ENCODE data around the gene ATP5MC3. TPM values are rescaled to one million over a fixed set of nuclear protein-coding genes. Genes with fewer than 3 reads are reported as not detected.
A peak's percentile ranks its signal among the peaks of the same experiment; 100 is the strongest.

ATP5MC3 gene
- total RNA-seq, 2 experiments from 2014 or later = 203 to 208 TPM

DNA sequence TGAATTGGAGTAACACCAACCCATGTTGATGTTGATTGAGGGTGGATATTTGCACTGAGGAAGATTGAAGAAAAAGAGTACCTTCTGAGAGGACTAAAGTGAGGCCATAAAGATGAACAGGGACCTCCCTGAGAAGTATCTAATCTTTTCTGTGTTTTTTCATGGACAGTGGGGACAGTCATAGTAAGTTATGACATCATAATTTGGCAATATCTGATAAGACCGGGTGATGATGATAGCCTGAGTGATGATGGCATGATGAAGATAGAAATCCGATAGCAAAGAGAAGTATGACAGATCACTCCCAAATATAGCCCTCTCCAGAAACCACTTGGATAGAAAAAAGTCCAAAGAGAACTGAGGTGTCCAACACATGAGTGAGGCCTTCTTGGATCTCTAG lies 2.2 kb upstream of the ATP5MC3 start:
- peaks cover 14% of the 10 kb centered on the region for H3K4me1 Mint-ChIP-seq
- no peak overlapping the region for H3K4me3 Mint-ChIP-seq
- peaks cover 3% of the 10 kb centered on the region for H3K9me3 Mint-ChIP-seq
- H3K36me3 Mint-ChIP-seq = peaks cover 17% of the 10 kb centered on the region
- DNase-seq = no peak
- no peaks in the 10 kb centered on the region for H3K27me3 Mint-ChIP-seq
- no peak overlapping the region for H3K27ac Mint-ChIP-seq
- no peak for ATAC-seq (ENCODE audit: low read depth)
- POLR2A ChIA-PET = no interaction called here

DNA sequence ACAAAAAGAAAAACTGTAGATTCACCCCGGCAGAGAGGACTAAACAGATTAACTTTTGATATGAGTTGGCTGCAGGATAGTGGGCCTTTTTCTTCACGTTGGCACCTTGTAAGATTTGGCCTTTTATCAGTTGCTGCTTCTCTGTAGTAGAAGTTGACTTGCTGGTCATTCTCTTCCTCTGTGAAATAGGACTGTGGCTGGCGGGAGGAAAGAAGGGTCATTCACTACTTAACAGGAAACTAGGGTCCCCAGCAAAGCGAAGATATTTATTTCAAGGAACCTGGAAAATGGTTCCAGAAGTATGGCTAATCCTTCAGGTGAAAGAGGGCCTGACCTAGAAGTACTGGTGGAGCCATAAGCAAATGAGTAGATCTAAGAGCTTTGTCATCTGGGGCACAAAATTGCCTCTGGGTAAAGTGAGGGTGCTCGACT lies 383 bp upstream of the ATP5MC3 start:
- Mint-ChIP-seq H3K27ac (peak overlapping the region; percentile 86), H3K4me3 (peak overlapping the region; percentile 90), H3K27me3 (no peaks in the 10 kb centered on the region), H3K9me3 (peaks cover 3% of the 10 kb centered on the region), H3K4me1 (peaks cover 21% of the 10 kb centered on the region), H3K36me3 (peaks cover 26% of the 10 kb centered on the region)
- no peak for ATAC-seq (ENCODE audit: low read depth)
- POLR2A ChIA-PET = interaction anchor here (1.4 kb wide), 1 partner anchor 13 kb away, joined by 10 read pairs; the partner anchor contains the start of gene ATF2
- DNase-seq = no peak

GRCh38 chr2:175180701-175181103 lies 808 bp downstream of the ATP5MC3 start:
- H3K4me1 Mint-ChIP-seq = peaks cover 26% of the 10 kb centered on the region
- H3K4me3 Mint-ChIP-seq = peak overlapping the region; percentile 90
- peak; percentile 74 for ATAC-seq (ENCODE audit: low read depth)
- DNase-seq = no peak
- H3K9me3 Mint-ChIP-seq = peaks cover 3% of the 10 kb centered on the region
- H3K27ac Mint-ChIP-seq = peak overlapping the region; percentile 86
- H3K27me3 Mint-ChIP-seq = no peaks in the 10 kb centered on the region
- POLR2A ChIA-PET = interaction anchor here (1.0 to 1.4 kb wide), 2 partner anchors 10 to 12 kb away, joined by 3 to 10 read pairs; partner anchors contain the start of gene ATF2
- H3K36me3 Mint-ChIP-seq = peaks cover 32% of the 10 kb centered on the region

DNA sequence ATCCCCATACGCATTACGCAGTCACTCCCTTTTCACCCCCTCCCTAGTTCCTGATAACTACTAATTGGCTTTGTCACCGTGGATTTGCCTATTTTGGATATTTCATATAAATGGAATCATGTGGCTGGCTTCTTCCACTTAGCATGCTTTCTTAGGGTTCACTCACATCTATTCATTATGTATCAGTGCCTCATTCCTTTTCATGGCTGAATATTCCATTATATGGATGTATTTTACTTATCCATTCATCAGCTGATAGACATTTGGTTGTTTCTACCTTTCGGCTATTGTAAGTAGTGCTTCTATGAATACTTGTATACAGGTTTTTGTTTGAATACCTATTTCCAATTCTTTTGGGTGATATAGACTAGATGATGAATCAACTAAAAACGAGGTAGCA lies 4.9 kb downstream of the ATP5MC3 start:
- no peaks in the 10 kb centered on the region for H3K9me3 Mint-ChIP-seq
- no peak for ATAC-seq (ENCODE audit: low read depth)
- no peak overlapping the region for H3K4me3 Mint-ChIP-seq
- H3K27me3 Mint-ChIP-seq = no peaks in the 10 kb centered on the region
- peaks cover 30% of the 10 kb centered on the region for H3K4me1 Mint-ChIP-seq
- no peak for DNase-seq
- H3K36me3 Mint-ChIP-seq = peaks cover 32% of the 10 kb centered on the region
- POLR2A ChIA-PET = interaction anchor here (0.5 to 1.8 kb wide), 2 partner anchors 8 to 10 kb away, joined by 3 to 6 read pairs; partner anchors contain the start of gene ATF2
- no peak overlapping the region for H3K27ac Mint-ChIP-seq

DNA sequence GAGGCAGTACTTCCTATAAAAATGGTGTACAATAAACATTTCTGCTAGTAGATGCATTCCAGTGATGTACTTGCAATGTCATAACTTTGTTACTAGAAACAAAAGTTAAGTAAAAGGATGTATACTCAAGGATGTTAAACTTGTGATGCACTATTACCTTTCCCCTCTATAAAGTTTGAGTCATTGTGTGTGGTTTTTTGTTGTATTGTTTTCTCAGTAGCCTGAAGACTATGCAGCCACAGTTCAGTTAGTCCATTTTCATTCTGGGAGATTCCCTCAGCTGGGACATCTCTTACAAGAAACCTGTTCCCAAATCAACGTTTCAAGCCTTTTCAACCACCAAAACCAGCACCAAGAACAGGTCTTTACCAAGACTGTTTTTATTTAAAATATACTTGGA lies 5.6 kb downstream of the ATP5MC3 start:
- Mint-ChIP-seq H3K27me3 (no peaks in the 10 kb centered on the region), H3K4me1 (peaks cover 30% of the 10 kb centered on the region), H3K27ac (no peak overlapping the region), H3K4me3 (no peak overlapping the region), H3K9me3 (no peaks in the 10 kb centered on the region), H3K36me3 (peaks cover 32% of the 10 kb centered on the region)
- POLR2A ChIA-PET = interaction anchor here (1.8 kb wide), 1 partner anchor 7 kb away, joined by 6 read pairs; the partner anchor contains the start of gene ATF2
- no peak for ATAC-seq (ENCODE audit: low read depth)
- no peak for DNase-seq

DNA sequence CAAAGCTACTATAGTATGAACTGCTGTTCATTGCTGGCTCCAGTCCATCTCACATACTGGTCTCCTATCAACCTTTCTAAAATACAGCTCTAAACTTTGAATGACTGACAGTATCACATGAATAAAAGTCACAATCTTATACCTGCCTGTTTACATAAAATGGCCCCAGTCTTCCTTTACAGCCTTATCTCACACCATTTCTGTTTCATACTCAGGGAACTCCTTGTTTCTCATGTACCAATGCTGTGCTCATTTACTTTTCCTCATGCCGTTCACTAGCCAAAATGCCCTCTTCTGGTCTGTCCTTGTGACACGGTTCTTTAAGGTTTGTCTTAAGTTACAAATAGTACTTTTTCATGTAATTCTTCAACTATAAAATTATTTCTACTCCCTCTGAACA lies 6.2 kb downstream of the ATP5MC3 start:
- Mint-ChIP-seq H3K36me3 (peaks cover 30% of the 10 kb centered on the region), H3K9me3 (no peaks in the 10 kb centered on the region), H3K4me3 (no peak overlapping the region), H3K4me1 (peaks cover 30% of the 10 kb centered on the region), H3K27me3 (no peaks in the 10 kb centered on the region), H3K27ac (no peak overlapping the region)
- POLR2A ChIA-PET = no interaction called here
- DNase-seq (no peak), ATAC-seq (ENCODE audit: low read depth) (no peak)

GRCh38 chr2:175170659-175171304 lies 10.7 kb downstream of the ATP5MC3 start:
- no peak overlapping the region for H3K4me3 Mint-ChIP-seq
- POLR2A ChIA-PET = interaction anchor here (1.5 kb wide), 1 partner anchor 10 kb away, joined by 3 read pairs; no protein-coding TSS in a partner anchor
- H3K9me3 Mint-ChIP-seq = no peaks in the 10 kb centered on the region
- H3K36me3 Mint-ChIP-seq = peaks cover 8% of the 10 kb centered on the region
- peak overlapping the region; percentile 31 for H3K27ac Mint-ChIP-seq
- H3K4me1 Mint-ChIP-seq = peaks cover 20% of the 10 kb centered on the region
- DNase-seq (no peak), ATAC-seq (ENCODE audit: low read depth) (no peak)
- H3K27me3 Mint-ChIP-seq = no peaks in the 10 kb centered on the region

GRCh38 chr2:175169191-175169590 lies 12.3 kb downstream of the ATP5MC3 start:
- DNase-seq (no peak), ATAC-seq (ENCODE audit: low read depth) (no peak)
- Mint-ChIP-seq H3K27ac (no peak overlapping the region), H3K27me3 (no peaks in the 10 kb centered on the region), H3K36me3 (peaks cover 7% of the 10 kb centered on the region), H3K4me1 (peaks cover 20% of the 10 kb centered on the region), H3K9me3 (no peaks in the 10 kb centered on the region), H3K4me3 (peak overlapping the region; percentile 93)
- POLR2A ChIA-PET = interaction anchor here (0.9 to 1.7 kb wide), 4 partner anchors 8 to 16 kb away, joined by 5 to 10 read pairs (median 8); partner anchors contain the start of gene ATP5MC3

DNA sequence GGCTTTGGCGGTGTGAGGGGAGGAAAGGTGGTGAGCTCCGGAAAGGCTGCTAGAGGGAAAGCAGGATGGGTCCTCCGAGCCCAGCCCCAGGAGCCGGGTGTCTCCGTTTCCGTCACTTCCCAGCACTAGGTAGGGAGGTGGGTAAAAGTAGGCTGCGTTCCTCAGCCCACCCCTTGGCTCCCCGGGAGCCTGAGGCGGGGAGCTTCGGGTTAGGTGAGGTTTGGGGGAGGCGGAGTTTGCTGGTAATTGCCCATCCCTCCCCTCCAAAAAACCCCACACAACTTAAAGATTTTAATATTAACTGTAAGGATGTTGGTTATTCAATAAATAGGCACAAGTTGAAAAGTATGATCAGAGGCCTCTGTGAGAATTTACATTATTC lies 13.0 kb downstream of the ATP5MC3 start:
- H3K36me3 Mint-ChIP-seq = peaks cover 7% of the 10 kb centered on the region
- POLR2A ChIA-PET = interaction anchor here (0.6 to 1.7 kb wide), 6 partner anchors 8 to 17 kb away, joined by 3 to 10 read pairs (median 8); partner anchors contain the start of gene ATP5MC3
- no peak for DNase-seq
- peak; percentile 27 for ATAC-seq (ENCODE audit: low read depth)
- peak overlapping the region; percentile 91 for H3K27ac Mint-ChIP-seq
- H3K27me3 Mint-ChIP-seq = no peaks in the 10 kb centered on the region
- H3K9me3 Mint-ChIP-seq = no peaks in the 10 kb centered on the region
- peak overlapping the region; percentile 93 for H3K4me3 Mint-ChIP-seq
- peaks cover 20% of the 10 kb centered on the region for H3K4me1 Mint-ChIP-seq

- POLR2A ChIA-PET = interaction anchor here (0.6 to 1.7 kb wide), 6 partner anchors 9 to 17 kb away, joined by 3 to 10 read pairs (median 8); partner anchors contain the start of gene ATP5MC3
- H3K4me3 Mint-ChIP-seq = peak within 1 kb of the TSS; percentile 93
Observed at GRCh38 chr2:175167792-175168563, 13.5 kb downstream of the ATP5MC3 start, which contains the start of gene ATF2. Gene ATF2, minus strand, starts transcription at chr2:175168203. Its CDS starts 31,760 bp downstream, at chr2:175136443.

DNA sequence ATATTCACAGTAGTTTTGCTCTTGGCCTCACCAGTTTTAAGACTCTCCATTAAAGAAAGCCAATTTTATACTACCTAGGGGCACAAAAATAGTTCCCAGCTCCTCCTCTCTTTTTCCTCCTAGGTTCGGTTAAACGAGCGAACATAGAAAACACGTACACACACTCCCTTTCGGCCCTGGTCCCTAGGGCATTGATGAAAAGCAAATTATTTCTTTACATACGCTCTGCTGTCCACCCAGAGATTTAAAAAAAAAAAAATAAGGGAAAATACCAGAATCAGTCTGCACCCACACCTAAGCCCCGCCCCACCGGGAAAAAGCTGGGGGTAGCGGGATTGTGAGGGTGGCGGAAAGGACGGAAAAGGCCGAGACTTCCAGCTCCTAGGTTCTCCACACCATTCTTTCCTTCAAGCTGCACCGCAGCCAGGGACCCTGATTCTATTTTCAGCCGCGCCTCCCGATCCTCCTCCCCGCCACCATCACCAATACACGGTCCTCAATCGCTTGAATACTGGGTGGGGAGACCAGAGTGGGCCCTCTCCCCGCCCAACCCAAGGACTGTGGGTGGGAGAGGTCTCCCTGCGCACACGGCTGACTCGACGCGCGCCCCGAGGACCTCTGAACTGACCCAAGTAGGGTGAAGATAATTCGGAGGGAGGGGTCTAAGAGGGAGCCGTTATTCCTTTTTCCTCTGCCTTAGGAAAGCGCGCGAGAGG lies 14.3 kb downstream of the ATP5MC3 start:
- DNase-seq (no peak), ATAC-seq (ENCODE audit: low read depth) (peak; percentile 1)
- Mint-ChIP-seq H3K27ac (peak overlapping the region; percentile 91), H3K4me3 (peak overlapping the region; percentile 93), H3K4me1 (peaks cover 17% of the 10 kb centered on the region), H3K27me3 (no peaks in the 10 kb centered on the region), H3K9me3 (no peaks in the 10 kb centered on the region), H3K36me3 (peaks cover 4% of the 10 kb centered on the region)
- POLR2A ChIA-PET = interaction anchor here (0.7 kb wide), 1 partner anchor 9 kb away, joined by 3 read pairs; no protein-coding TSS in a partner anchor

More at GRCh38 chr2:175167792-175168563, 13.5 kb downstream of the ATP5MC3 start, which contains the start of gene ATF2:
- peaks cover 4% of the 10 kb centered on the region for H3K36me3 Mint-ChIP-seq
- H3K27me3 Mint-ChIP-seq = no peaks in the 10 kb centered on the region
- H3K9me3 Mint-ChIP-seq = no peaks in the 10 kb centered on the region
- DNase-seq (peak; percentile 92), ATAC-seq (ENCODE audit: low read depth) (peak; percentile 93)
- H3K27ac Mint-ChIP-seq = peak within 1 kb of the TSS; percentile 91
- peaks cover 16% of the 10 kb centered on the region for H3K4me1 Mint-ChIP-seq

- DNase-seq = no peak
- H3K27ac Mint-ChIP-seq = no peak overlapping the region
- peak overlapping the region; percentile 93 for H3K4me3 Mint-ChIP-seq
- POLR2A ChIA-PET = interaction anchor here (0.6 to 0.7 kb wide), 2 partner anchors 10 to 753 kb away, joined by 3 to 8 read pairs; no protein-coding TSS in a partner anchor
- ATAC-seq (ENCODE audit: low read depth) = no peak
- peaks cover 4% of the 10 kb centered on the region for H3K36me3 Mint-ChIP-seq
- peaks cover 18% of the 10 kb centered on the region for H3K4me1 Mint-ChIP-seq
- H3K27me3 Mint-ChIP-seq = no peaks in the 10 kb centered on the region
- no peaks in the 10 kb centered on the region for H3K9me3 Mint-ChIP-seq
Observed at GRCh38 chr2:175166216-175166824, 15.2 kb downstream of the ATP5MC3 start.

All from activated naive CD8-positive, alpha-beta T cell treated with anti-CD3 and anti-CD28 coated beads, Interleukin-2, amount 10 ng/mL, durations not matched to agents 7 days and 5 days (primary cell).